ENCODE results near the gene TRNT1.

GRCh38 chr3:3125977-3126376 lies 763 bp upstream of the TRNT1 start:
- TF ChIP-seq, protein P1, sequence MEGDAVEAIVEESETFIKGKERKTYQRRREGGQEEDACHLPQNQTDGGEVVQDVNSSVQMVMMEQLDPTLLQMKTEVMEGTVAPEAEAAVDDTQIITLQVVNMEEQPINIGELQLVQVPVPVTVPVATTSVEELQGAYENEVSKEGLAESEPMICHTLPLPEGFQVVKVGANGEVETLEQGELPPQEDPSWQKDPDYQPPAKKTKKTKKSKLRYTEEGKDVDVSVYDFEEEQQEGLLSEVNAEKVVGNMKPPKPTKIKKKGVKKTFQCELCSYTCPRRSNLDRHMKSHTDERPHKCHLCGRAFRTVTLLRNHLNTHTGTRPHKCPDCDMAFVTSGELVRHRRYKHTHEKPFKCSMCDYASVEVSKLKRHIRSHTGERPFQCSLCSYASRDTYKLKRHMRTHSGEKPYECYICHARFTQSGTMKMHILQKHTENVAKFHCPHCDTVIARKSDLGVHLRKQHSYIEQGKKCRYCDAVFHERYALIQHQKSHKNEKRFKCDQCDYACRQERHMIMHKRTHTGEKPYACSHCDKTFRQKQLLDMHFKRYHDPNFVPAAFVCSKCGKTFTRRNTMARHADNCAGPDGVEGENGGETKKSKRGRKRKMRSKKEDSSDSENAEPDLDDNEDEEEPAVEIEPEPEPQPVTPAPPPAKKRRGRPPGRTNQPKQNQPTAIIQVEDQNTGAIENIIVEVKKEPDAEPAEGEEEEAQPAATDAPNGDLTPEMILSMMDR (IDR thresholded peaks at IDR 0.05; ENCODE audit: low read depth, low read length), result no peak
- TF ChIP-seq POLR2A (IDR thresholded peaks at IDR 0.05; ENCODE audit: extremely low read depth, insufficient read length) (no peak), MAX (IDR thresholded peaks at IDR 0.05; ENCODE audit: low read depth, low read length) (no peak), MYC (IDR thresholded peaks at IDR 0.05; ENCODE audit: low read depth, low read length) (no peak)
